ENCODE data around the gene DLX2.
"Not testable (repeated sequence)": the region's sequence is repeated elsewhere in the genome, so short reads cannot be mapped to it uniquely, and the experiment has no call there.

Gene DLX2

GRCh38 chr2:172062402-172063004 lies 40.2 kb downstream of the DLX2 start:
- H3K27me3 ChIP-seq (replicated peaks; ENCODE audit: control insufficient read depth, insufficient read depth, low read length): no peaks in the 10 kb centered on the region
- H3K4me3 ChIP-seq (replicated peaks; ENCODE audit: low read depth, low read length): no peak overlapping the region
- no peak for TF ChIP-seq CTCF (IDR thresholded peaks at IDR 0.05; ENCODE audit: insufficient read depth, low read length, poor library complexity, severe bottlenecking)
- H3K36me3 ChIP-seq (ENCODE audit: control insufficient read depth, insufficient read depth, low read length): no peaks in the 10 kb centered on the region
- DNase-seq (ENCODE audit: extremely low read depth, insufficient read length): no peak

GRCh38 chr2:172060118-172060517 lies 42.6 kb downstream of the DLX2 start:
- not testable (repeated sequence) for H3K27me3 ChIP-seq (replicated peaks; ENCODE audit: control insufficient read depth, insufficient read depth, low read length); DNase-seq (ENCODE audit: extremely low read depth, insufficient read length); H3K4me3 ChIP-seq (replicated peaks; ENCODE audit: low read depth, low read length); H3K36me3 ChIP-seq (ENCODE audit: control insufficient read depth, insufficient read depth, low read length)

GRCh38 chr2:172058660-172059059 lies 44.0 kb downstream of the DLX2 start:
- Histone ChIP-seq H3K27me3 (replicated peaks; ENCODE audit: control insufficient read depth, insufficient read depth, low read length) (no peaks in the 10 kb centered on the region), H3K4me3 (replicated peaks; ENCODE audit: low read depth, low read length) (no peak overlapping the region), H3K36me3 (ENCODE audit: control insufficient read depth, insufficient read depth, low read length) (no peaks in the 10 kb centered on the region)
- DNase-seq (ENCODE audit: extremely low read depth, insufficient read length): no peak
- no peak for TF ChIP-seq CTCF (IDR thresholded peaks at IDR 0.05; ENCODE audit: insufficient read depth, low read length, poor library complexity, severe bottlenecking)

GRCh38 chr2:172056293-172056692 lies 46.4 kb downstream of the DLX2 start:
- Histone ChIP-seq H3K27me3 (replicated peaks; ENCODE audit: control insufficient read depth, insufficient read depth, low read length) (no peaks in the 10 kb centered on the region), H3K36me3 (ENCODE audit: control insufficient read depth, insufficient read depth, low read length) (no peaks in the 10 kb centered on the region), H3K4me3 (replicated peaks; ENCODE audit: low read depth, low read length) (no peak overlapping the region)
- no peak for TF ChIP-seq CTCF (IDR thresholded peaks at IDR 0.05; ENCODE audit: insufficient read depth, low read length, poor library complexity, severe bottlenecking)
- no peak for DNase-seq (ENCODE audit: extremely low read depth, insufficient read length)

- no peaks in the 10 kb centered on the region for H3K36me3 ChIP-seq (ENCODE audit: control insufficient read depth, insufficient read depth, low read length)
- DNase-seq (ENCODE audit: extremely low read depth, insufficient read length): no peak
- TF ChIP-seq CTCF (IDR thresholded peaks at IDR 0.05; ENCODE audit: insufficient read depth, low read length, poor library complexity, severe bottlenecking): no peak
Measured at GRCh38 chr2:172053486-172053885, 49.2 kb downstream of the DLX2 start.

GRCh38 chr2:172052000-172052983 lies 50.4 kb downstream of the DLX2 start:
- no peak for TF ChIP-seq CTCF (IDR thresholded peaks at IDR 0.05; ENCODE audit: insufficient read depth, low read length, poor library complexity, severe bottlenecking)
- no peak for DNase-seq (ENCODE audit: extremely low read depth, insufficient read length)
- no peak overlapping the region for H3K4me3 ChIP-seq (replicated peaks; ENCODE audit: low read depth, low read length)
- no peaks in the 10 kb centered on the region for H3K36me3 ChIP-seq (ENCODE audit: control insufficient read depth, insufficient read depth, low read length)
- H3K27me3 ChIP-seq (replicated peaks; ENCODE audit: control insufficient read depth, insufficient read depth, low read length): no peaks in the 10 kb centered on the region

More at GRCh38 chr2:172053486-172053885, 49.2 kb downstream of the DLX2 start:
- H3K27me3 ChIP-seq (replicated peaks; ENCODE audit: control insufficient read depth, insufficient read depth, low read length): no peaks in the 10 kb centered on the region
- H3K4me3 ChIP-seq (replicated peaks; ENCODE audit: low read depth, low read length): no peak overlapping the region
